ENCODE measurements around the gene NELFCD. TPM values are rescaled to one million over a fixed set of nuclear protein-coding genes. Genes with fewer than 3 reads are reported as not detected.

The NELFCD gene
- total RNA-seq, 6 experiments from 2014 or later: 31.1 to 41.4 (median 36.5) TPM

DNA sequence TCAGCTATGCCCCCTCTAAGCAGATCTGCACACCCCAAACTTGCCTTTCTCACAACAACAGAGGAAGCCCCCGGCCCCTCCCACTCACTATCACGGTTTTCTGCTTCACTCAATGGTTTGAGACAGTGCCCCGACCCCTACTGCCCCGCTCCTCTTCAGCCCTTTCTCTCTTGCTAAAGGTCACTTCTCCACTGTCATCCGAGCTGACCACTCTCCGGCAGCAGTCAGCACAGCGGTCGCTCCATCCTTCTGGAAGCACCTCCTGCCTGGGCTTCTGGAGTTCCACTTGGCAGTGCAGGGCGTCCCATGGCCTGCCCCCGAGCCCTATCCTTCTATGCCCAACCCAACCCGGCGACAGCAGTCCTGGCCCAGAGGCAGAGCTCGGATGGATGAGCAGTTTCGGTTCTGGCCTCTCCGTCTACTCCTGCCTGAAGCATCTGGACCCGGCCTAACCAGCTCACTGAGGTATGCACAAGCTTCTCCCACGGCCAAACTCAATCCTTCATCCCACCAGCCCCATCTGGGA lies 21.9 kb downstream of the NELFCD start:
- intact Hi-C loops (cut with DNase I): no loop called here
- no peak for ATAC-seq
- WGBS (ENCODE audit: insufficient coverage, low coverage, low lambda C conversion rate, missing lambda C conversion rate): 87% methylated on average over 16 of the region's 17 CpGs
- Histone ChIP-seq H3K27ac (no peak overlapping the region), H3K36me3 (peaks cover 0 to 58% (median 12%) of the 10 kb centered on the region in 4 donors), H3K4me1 (peaks cover 3 to 27% (median 10%) of the 10 kb centered on the region in 4 donors), H3K27me3 (no peaks in the 10 kb centered on the region), H3K9me3 (no peaks in the 10 kb centered on the region), H3K4me3 (no peak overlapping the region)
- peak in 1 of 3 donors; percentile 51 for DNase-seq
- TF ChIP-seq, protein P1, sequence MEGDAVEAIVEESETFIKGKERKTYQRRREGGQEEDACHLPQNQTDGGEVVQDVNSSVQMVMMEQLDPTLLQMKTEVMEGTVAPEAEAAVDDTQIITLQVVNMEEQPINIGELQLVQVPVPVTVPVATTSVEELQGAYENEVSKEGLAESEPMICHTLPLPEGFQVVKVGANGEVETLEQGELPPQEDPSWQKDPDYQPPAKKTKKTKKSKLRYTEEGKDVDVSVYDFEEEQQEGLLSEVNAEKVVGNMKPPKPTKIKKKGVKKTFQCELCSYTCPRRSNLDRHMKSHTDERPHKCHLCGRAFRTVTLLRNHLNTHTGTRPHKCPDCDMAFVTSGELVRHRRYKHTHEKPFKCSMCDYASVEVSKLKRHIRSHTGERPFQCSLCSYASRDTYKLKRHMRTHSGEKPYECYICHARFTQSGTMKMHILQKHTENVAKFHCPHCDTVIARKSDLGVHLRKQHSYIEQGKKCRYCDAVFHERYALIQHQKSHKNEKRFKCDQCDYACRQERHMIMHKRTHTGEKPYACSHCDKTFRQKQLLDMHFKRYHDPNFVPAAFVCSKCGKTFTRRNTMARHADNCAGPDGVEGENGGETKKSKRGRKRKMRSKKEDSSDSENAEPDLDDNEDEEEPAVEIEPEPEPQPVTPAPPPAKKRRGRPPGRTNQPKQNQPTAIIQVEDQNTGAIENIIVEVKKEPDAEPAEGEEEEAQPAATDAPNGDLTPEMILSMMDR (IDR thresholded peaks at IDR 0.05): no peak
- no peak for TF ChIP-seq POLR2A (IDR thresholded peaks at IDR 0.05)

DNA sequence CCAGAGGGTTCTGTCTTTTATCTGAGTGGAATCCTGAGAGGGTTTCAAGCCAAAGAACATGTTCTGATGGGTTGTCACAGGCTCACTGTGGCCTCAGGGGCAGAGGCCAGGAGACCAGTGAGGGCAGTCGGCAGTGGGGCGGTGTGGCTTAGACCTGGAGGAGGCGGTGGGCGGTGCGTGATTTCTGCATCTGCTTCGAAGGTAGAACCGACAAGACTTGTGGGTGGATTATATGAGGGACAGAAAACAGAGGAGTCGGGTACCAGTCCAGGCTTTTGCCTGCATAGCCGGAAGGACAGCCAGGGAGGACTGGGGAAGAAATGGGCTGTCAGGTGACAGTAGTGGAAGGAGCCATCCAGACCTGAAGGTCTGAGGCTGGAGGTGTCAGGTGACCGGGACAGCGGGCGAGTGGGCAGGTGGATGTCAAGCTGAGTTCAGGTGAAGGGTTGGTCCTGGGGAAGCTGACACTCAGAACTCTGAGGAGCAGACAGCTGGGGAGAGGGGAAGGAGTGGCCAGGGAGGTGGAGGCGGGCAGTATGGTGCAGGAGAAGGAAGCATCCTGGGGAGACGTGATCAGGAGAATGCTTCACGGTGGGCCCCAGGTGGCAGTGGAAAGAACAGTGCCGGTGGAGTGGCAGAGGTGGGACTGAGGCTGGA lies 22.9 kb downstream of the NELFCD start:
- H3K4me1 ChIP-seq: peaks cover 3 to 27% (median 10%) of the 10 kb centered on the region in 4 donors
- no peak for ATAC-seq
- no peaks in the 10 kb centered on the region for H3K27me3 ChIP-seq
- peaks cover 0 to 48% (median 9%) of the 10 kb centered on the region in 4 donors for H3K36me3 ChIP-seq
- no peaks in the 10 kb centered on the region for H3K9me3 ChIP-seq
- WGBS (ENCODE audit: insufficient coverage, low coverage, low lambda C conversion rate, missing lambda C conversion rate): 69% methylated on average over 14 of the region's 16 CpGs
- H3K4me3 ChIP-seq: peak overlapping the region in 1 of 3 donors; percentile 98
- intact Hi-C loops (cut with DNase I): no loop called here
- TF ChIP-seq, protein P1 (IDR thresholded peaks at IDR 0.05): no peak
- no peak for TF ChIP-seq POLR2A (IDR thresholded peaks at IDR 0.05)
- H3K27ac ChIP-seq: peak overlapping the region; percentile 28 to 98 (median 40)
- peak in 2 of 3 donors; percentile 46 to 51 for DNase-seq

DNA sequence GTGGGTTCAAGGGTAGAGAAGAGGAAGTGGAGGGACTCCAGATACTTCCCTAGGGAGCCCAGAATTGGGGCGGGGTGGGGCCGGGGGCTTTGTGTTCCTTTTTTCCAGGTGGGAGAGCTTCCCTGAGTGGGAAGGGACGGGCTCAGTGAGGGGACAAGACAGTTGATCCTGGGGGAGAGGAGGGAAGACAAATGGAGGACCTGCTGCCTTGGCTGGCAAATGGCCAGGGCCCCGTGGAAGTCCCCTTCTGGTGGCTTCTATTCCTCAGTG lies 23.4 kb downstream of the NELFCD start:
- Histone ChIP-seq H3K27ac (peak overlapping the region; percentile 28 to 98 (median 40)), H3K36me3 (peaks cover 0 to 43% (median 7%) of the 10 kb centered on the region in 4 donors), H3K9me3 (no peaks in the 10 kb centered on the region), H3K4me3 (peak overlapping the region in 1 of 3 donors; percentile 98), H3K27me3 (no peaks in the 10 kb centered on the region), H3K4me1 (peaks cover 3 to 27% (median 10%) of the 10 kb centered on the region in 4 donors)
- 40% methylated on average over 4 of the region's 4 CpGs for WGBS (ENCODE audit: insufficient coverage, low coverage, low lambda C conversion rate, missing lambda C conversion rate)
- ATAC-seq (no peak), DNase-seq (peak in 2 of 3 donors; percentile 70 to 76)
- TF ChIP-seq POLR2A (IDR thresholded peaks at IDR 0.05): no peak
- TF ChIP-seq, protein P1 (IDR thresholded peaks at IDR 0.05): no peak
- intact Hi-C loops (cut with DNase I): no loop called here

DNA sequence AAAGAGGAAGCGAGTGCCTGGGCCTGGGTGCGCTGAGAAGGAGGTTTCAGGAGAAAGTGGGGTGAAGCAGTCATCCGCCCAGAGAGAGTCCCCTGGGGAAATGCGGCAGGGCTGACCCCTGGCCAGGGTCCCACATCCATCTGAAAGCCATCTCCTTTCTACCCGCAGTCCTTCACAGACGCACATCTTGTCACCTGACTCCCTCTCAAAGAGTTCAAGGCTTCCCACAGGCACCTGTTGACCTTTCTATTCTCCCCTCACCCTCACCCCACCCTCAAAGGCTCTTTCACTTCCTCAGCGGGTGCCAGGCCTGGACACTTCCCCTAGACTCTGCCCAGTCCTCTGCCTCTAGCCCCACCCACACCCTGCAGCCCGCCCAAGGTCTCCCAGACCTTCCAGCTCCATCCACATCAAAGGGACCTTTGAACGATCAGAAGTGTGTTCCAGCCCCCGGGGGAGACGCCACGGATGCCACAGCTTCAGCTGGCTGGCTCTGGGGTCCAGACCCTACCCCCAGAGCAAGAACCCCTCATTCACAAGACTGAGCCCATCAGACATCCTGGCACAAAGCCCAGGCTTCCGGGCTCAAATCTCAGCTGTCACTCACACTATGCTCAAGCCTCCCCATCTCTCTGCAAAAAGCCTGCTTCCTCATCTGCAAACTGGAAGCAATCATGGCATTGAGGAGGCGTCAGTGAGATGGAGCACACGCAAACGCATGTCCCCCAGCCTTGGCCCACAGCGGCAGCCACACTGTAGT lies 23.9 kb downstream of the NELFCD start:
- ATAC-seq: peak; percentile 53 to 59 (median 56)
- Histone ChIP-seq H3K4me3 (peak overlapping the region; percentile 63 to 98 (median 89)), H3K36me3 (peaks cover 0 to 41% (median 6%) of the 10 kb centered on the region in 4 donors), H3K27ac (peak overlapping the region; percentile 88 to 98 (median 89)), H3K4me1 (peaks cover 3 to 27% (median 10%) of the 10 kb centered on the region in 4 donors), H3K9me3 (no peaks in the 10 kb centered on the region), H3K27me3 (no peaks in the 10 kb centered on the region)
- intact Hi-C loops (cut with DNase I): no loop called here
- DNase-seq: peak; percentile 79 to 92 (median 88)
- 6% methylated on average over 7 of the region's 17 CpGs for WGBS (ENCODE audit: insufficient coverage, low coverage, low lambda C conversion rate, missing lambda C conversion rate)
- no peak for TF ChIP-seq POLR2A (IDR thresholded peaks at IDR 0.05)
- TF ChIP-seq, protein P1 (IDR thresholded peaks at IDR 0.05): no peak
